Rectal smooth muscle tissue (tissue), 1 donor: Measurements from ENCODE around the gene RITA1.

Experiments
- H3K27ac ChIP-seq: one replicate; pipeline ENCODE4 v1.7.0; 2013; ENCODE audit warnings: low read depth, low read length, inconsistent platforms
- H3K27me3 ChIP-seq: one replicate; pipeline ENCODE4 v1.7.0; 2013; ENCODE audit warnings: low read length; ENCODE audit not compliant: control insufficient read depth, insufficient read depth
- H3K36me3 ChIP-seq: one replicate; pipeline ENCODE4 v1.7.0; 2013; ENCODE audit warnings: low read length; ENCODE audit not compliant: control insufficient read depth, insufficient read depth
- H3K4me1 ChIP-seq: one replicate; pipeline ENCODE4 v1.7.0; 2013; ENCODE audit warnings: low read length; ENCODE audit not compliant: control insufficient read depth, insufficient read depth
- H3K4me3 ChIP-seq: one replicate; pipeline ENCODE4 v1.7.0; 2013; ENCODE audit warnings: low read length
- H3K9ac ChIP-seq: one replicate; pipeline ENCODE4 v1.7.0; 2013; ENCODE audit warnings: low read length

Gene RITA1

GRCh38 chr12:113222730-113223531 lies 37.4 kb downstream of the RITA1 start:
- H3K27me3 ChIP-seq, result no peaks in the 10 kb centered on the region
- peak overlapping the region; percentile 24 for H3K9ac ChIP-seq
- peaks cover 10% of the 10 kb centered on the region for H3K36me3 ChIP-seq
- H3K4me3 ChIP-seq, result peak overlapping the region; percentile 97
- peaks cover 18% of the 10 kb centered on the region for H3K4me1 ChIP-seq
- peak overlapping the region; percentile 91 for H3K27ac ChIP-seq

- Histone ChIP-seq H3K36me3 (peaks cover 20% of the 10 kb centered on the region), H3K4me1 (peaks cover 18% of the 10 kb centered on the region), H3K27ac (no peak overlapping the region), H3K27me3 (no peaks in the 10 kb centered on the region), H3K4me3 (no peak overlapping the region), H3K9ac (no peak overlapping the region)
These were observed 39.4 kb downstream of the RITA1 start for GRCh38 chr12:113224955-113225354.

GRCh38 chr12:113226696-113227568 lies 41.4 kb downstream of the RITA1 start:
- H3K4me1 ChIP-seq, result peaks cover 17% of the 10 kb centered on the region
- H3K27me3 ChIP-seq, result no peaks in the 10 kb centered on the region
- no peak overlapping the region for H3K9ac ChIP-seq
- no peak overlapping the region for H3K27ac ChIP-seq
- peaks cover 31% of the 10 kb centered on the region for H3K36me3 ChIP-seq
- no peak overlapping the region for H3K4me3 ChIP-seq

GRCh38 chr12:113227686-113228391 lies 42.3 kb downstream of the RITA1 start:
- peaks cover 8% of the 10 kb centered on the region for H3K4me1 ChIP-seq
- peaks cover 32% of the 10 kb centered on the region for H3K36me3 ChIP-seq
- no peak overlapping the region for H3K4me3 ChIP-seq
- H3K9ac ChIP-seq, result no peak overlapping the region
- H3K27me3 ChIP-seq, result no peaks in the 10 kb centered on the region
- no peak overlapping the region for H3K27ac ChIP-seq

GRCh38 chr12:113228394-113229028 lies 43.0 kb downstream of the RITA1 start:
- H3K9ac ChIP-seq, result no peak overlapping the region
- H3K27ac ChIP-seq, result no peak overlapping the region
- H3K4me3 ChIP-seq, result no peak overlapping the region
- H3K27me3 ChIP-seq, result no peaks in the 10 kb centered on the region
- peaks cover 3% of the 10 kb centered on the region for H3K4me1 ChIP-seq
- peaks cover 36% of the 10 kb centered on the region for H3K36me3 ChIP-seq

GRCh38 chr12:113230315-113231234 lies 45.1 kb downstream of the RITA1 start:
- no peak overlapping the region for H3K27ac ChIP-seq
- H3K9ac ChIP-seq, result no peak overlapping the region
- no peaks in the 10 kb centered on the region for H3K27me3 ChIP-seq
- peaks cover 45% of the 10 kb centered on the region for H3K36me3 ChIP-seq
- H3K4me3 ChIP-seq, result no peak overlapping the region
- no peaks in the 10 kb centered on the region for H3K4me1 ChIP-seq

GRCh38 chr12:113231235-113232088 lies 45.9 kb downstream of the RITA1 start:
- Histone ChIP-seq H3K27ac (no peak overlapping the region), H3K9ac (no peak overlapping the region), H3K27me3 (no peaks in the 10 kb centered on the region), H3K4me1 (no peaks in the 10 kb centered on the region), H3K36me3 (peaks cover 45% of the 10 kb centered on the region), H3K4me3 (no peak overlapping the region)

- H3K4me1 ChIP-seq, result no peaks in the 10 kb centered on the region
These were observed 46.7 kb downstream of the RITA1 start for GRCh38 chr12:113232089-113232839.

GRCh38 chr12:113232840-113233585 lies 47.5 kb downstream of the RITA1 start:
- Histone ChIP-seq H3K9ac (no peak overlapping the region), H3K27me3 (no peaks in the 10 kb centered on the region), H3K4me1 (no peaks in the 10 kb centered on the region), H3K4me3 (no peak overlapping the region), H3K27ac (no peak overlapping the region), H3K36me3 (peaks cover 35% of the 10 kb centered on the region)

More at GRCh38 chr12:113232089-113232839, 46.7 kb downstream of the RITA1 start:
- no peak overlapping the region for H3K4me3 ChIP-seq
- H3K9ac ChIP-seq, result no peak overlapping the region
- H3K36me3 ChIP-seq, result peaks cover 39% of the 10 kb centered on the region
- H3K27ac ChIP-seq, result no peak overlapping the region
- H3K27me3 ChIP-seq, result no peaks in the 10 kb centered on the region

- H3K4me3 ChIP-seq, result no peak overlapping the region
- H3K27ac ChIP-seq, result no peak overlapping the region
- H3K27me3 ChIP-seq, result no peaks in the 10 kb centered on the region
- peaks cover 25% of the 10 kb centered on the region for H3K36me3 ChIP-seq
- no peaks in the 10 kb centered on the region for H3K4me1 ChIP-seq
- H3K9ac ChIP-seq, result no peak overlapping the region
These were observed 48.4 kb downstream of the RITA1 start for GRCh38 chr12:113233967-113234366.
